H9 (cell line): ENCODE measurements around the gene IBA57. TPM values are rescaled to one million over a fixed set of nuclear protein-coding genes. Genes with fewer than 3 reads are reported as not detected.
A peak's percentile ranks its signal among the peaks of the same experiment; 100 is the strongest.

Experiments
- DNase-seq: peaks from one replicate; pipeline ENCODE4 v3.0.0-alpha.2; 2017
- H2AFZ ChIP-seq: one replicate; pipeline ENCODE4 v1.6.1; 2013; ENCODE audit warnings: mild to moderate bottlenecking, low read length, control low read depth, moderate library complexity
- H2AK5ac ChIP-seq: 2 replicates; pipeline ENCODE4 v1.6.1; 2013; ENCODE audit warnings: low read length, control low read depth, mixed read lengths; ENCODE audit not compliant: insufficient read length
- H2BK120ac ChIP-seq: one replicate; pipeline ENCODE4 v1.6.1; 2013; ENCODE audit warnings: low read depth, mild to moderate bottlenecking, low read length, control low read depth, inconsistent platforms; ENCODE audit not compliant: poor library complexity, severe bottlenecking
- H2BK12ac ChIP-seq: 2 replicates; pipeline ENCODE4 v1.6.1; 2013; ENCODE audit warnings: low read length, control low read depth, mixed read lengths, low read depth; ENCODE audit not compliant: insufficient read length
- H2BK15ac ChIP-seq: 2 replicates; pipeline ENCODE4 v1.6.1; 2013; ENCODE audit warnings: low read depth, low read length, control low read depth
- H2BK20ac ChIP-seq: one replicate; pipeline ENCODE4 v1.6.1; 2013; ENCODE audit warnings: low read depth, mild to moderate bottlenecking, low read length, control low read depth, inconsistent platforms; ENCODE audit not compliant: poor library complexity, severe bottlenecking
- H2BK5ac ChIP-seq: 2 replicates; pipeline ENCODE4 v1.6.1; 2013; ENCODE audit warnings: low read length, control low read depth, mixed read lengths; ENCODE audit not compliant: insufficient read length
- H3K14ac ChIP-seq: 2 replicates; pipeline ENCODE4 v1.6.1; 2013; ENCODE audit warnings: low read length, control low read depth; ENCODE audit not compliant: insufficient read depth
- H3K18ac ChIP-seq: 2 replicates; pipeline ENCODE4 v1.6.1; 2013; ENCODE audit warnings: low read depth, mild to moderate bottlenecking, mixed read lengths, low read length, control low read depth; ENCODE audit not compliant: insufficient read length
- H3K23ac ChIP-seq: 2 replicates; pipeline ENCODE4 v1.6.1; 2013; ENCODE audit warnings: low read length, control low read depth, mixed read lengths, low read depth; ENCODE audit not compliant: insufficient read length
- H3K23me2 ChIP-seq: 2 replicates; pipeline ENCODE4 v1.6.1; 2013; ENCODE audit warnings: low read depth, mild to moderate bottlenecking, mixed read lengths, low read length, control low read depth; ENCODE audit not compliant: insufficient read length, poor library complexity, severe bottlenecking
- H3K27ac ChIP-seq: 2 replicates; pipeline ENCODE4 v1.5.1; 2013; ENCODE audit warnings: low read length, control low read depth, mixed read lengths, low read depth; ENCODE audit not compliant: insufficient read length
- H3K27me3 ChIP-seq: 2 replicates; pipeline ENCODE4 v1.6.1; 2013; ENCODE audit warnings: low read length, control low read depth, inconsistent platforms; ENCODE audit not compliant: insufficient read depth
- H3K4ac ChIP-seq: 2 replicates; pipeline ENCODE4 v1.6.1; 2013; ENCODE audit warnings: low read depth, mild to moderate bottlenecking, control low read depth, inconsistent platforms, low read length, moderate library complexity
- H3K4me1 ChIP-seq: 2 replicates; pipeline ENCODE4 v1.6.1; 2013; ENCODE audit warnings: low read length, control low read depth, inconsistent platforms; ENCODE audit not compliant: insufficient read depth
- H3K4me2 ChIP-seq: 2 replicates; pipeline ENCODE4 v1.6.1; 2013; ENCODE audit warnings: low read length, control low read depth, mixed read lengths; ENCODE audit not compliant: insufficient read length, insufficient read depth
- H3K56ac ChIP-seq: 2 replicates; pipeline ENCODE4 v1.6.1; 2013; ENCODE audit warnings: low read depth, mild to moderate bottlenecking, mixed read lengths, low read length, control low read depth; ENCODE audit not compliant: insufficient read length
- H3K79me1 ChIP-seq: 2 replicates; pipeline ENCODE4 v1.6.1; 2013; ENCODE audit warnings: low read depth, mild to moderate bottlenecking, moderate library complexity, low read length, control low read depth, inconsistent platforms; ENCODE audit not compliant: insufficient read depth, poor library complexity, severe bottlenecking
- H3K79me2 ChIP-seq: 2 replicates; pipeline ENCODE4 v1.6.1; 2013; ENCODE audit warnings: low read length, control low read depth, inconsistent platforms; ENCODE audit not compliant: insufficient read depth
- H3K9ac ChIP-seq: 2 replicates; pipeline ENCODE4 v1.6.1; 2013; ENCODE audit warnings: low read length, control low read depth, mixed read lengths; ENCODE audit not compliant: insufficient read length; ENCODE audit errors: extremely low read depth
- H3K9me3 ChIP-seq: one replicate; pipeline ENCODE4 v1.6.1; 2013; ENCODE audit warnings: low read depth, low read length, inconsistent platforms; ENCODE audit not compliant: control insufficient read depth
- H3T11ph ChIP-seq: one replicate; pipeline ENCODE4 v1.6.1; 2013; ENCODE audit warnings: mild to moderate bottlenecking, low read length, control low read depth, inconsistent platforms
- H4K20me1 ChIP-seq: one replicate; pipeline ENCODE4 v1.6.1; 2013; ENCODE audit not compliant: control insufficient read depth, insufficient read length, insufficient read depth
- H4K5ac ChIP-seq: 2 replicates; pipeline ENCODE4 v1.6.1; 2013; ENCODE audit warnings: low read depth, mild to moderate bottlenecking, mixed read lengths, low read length, control low read depth; ENCODE audit not compliant: insufficient read length
- H4K8ac ChIP-seq: replicated peaks from 2 replicates; pipeline ENCODE4 v1.6.1; 2013; ENCODE audit warnings: low read length, control low read depth, mixed read lengths, low read depth; ENCODE audit not compliant: insufficient read length
- H4K91ac ChIP-seq: 2 replicates; pipeline ENCODE4 v1.6.1; 2013; ENCODE audit warnings: low read depth, mild to moderate bottlenecking, moderate library complexity, mixed read lengths, low read length, control low read depth; ENCODE audit not compliant: insufficient read length
- H3K27ac Mint-ChIP-seq, 3 experiments: 2 replicates in 2 of 3; 3 replicates in 1 of 3; pipeline ENCODE4 v1.8.0; 2020 to 2021; ENCODE audit warnings: mixed read lengths in 3 of 3, mild to moderate bottlenecking in 1 of 3, moderate library complexity in 1 of 3
- H3K27me3 Mint-ChIP-seq: 2 replicates; pipeline ENCODE4 v1.8.0; 2021; ENCODE audit warnings: low read depth, mild to moderate bottlenecking, moderate library complexity, mixed read lengths
- H3K36me3 Mint-ChIP-seq, 3 experiments: 2 replicates in 2 of 3; 3 replicates in 1 of 3; pipeline ENCODE4 v1.8.0; 2020 to 2021; ENCODE audit warnings: low read depth in 3 of 3, mixed read lengths in 3 of 3; ENCODE audit not compliant: insufficient read depth in 1 of 3
- H3K4me1 Mint-ChIP-seq, 2 experiments: 2 replicates each; pipeline ENCODE4 v1.8.0; 2020; ENCODE audit warnings: mixed read lengths in 2 of 2
- H3K4me3 Mint-ChIP-seq, 2 experiments: 2 replicates in 1 of 2; 3 replicates in 1 of 2; pipeline ENCODE4 v1.8.0; 2020 to 2021; ENCODE audit warnings: mild to moderate bottlenecking in 2 of 2, mixed read lengths in 2 of 2, moderate library complexity in 1 of 2
- H3K9me3 Mint-ChIP-seq, 2 experiments: 2 replicates in 1 of 2; 3 replicates in 1 of 2; pipeline ENCODE4 v1.8.0; 2020; ENCODE audit warnings: mild to moderate bottlenecking in 2 of 2, mixed read lengths in 2 of 2, moderate library complexity in 1 of 2
- WGBS: extraction: QIAGEN DNeasy Blood & Tissue Kit; methylation state at CpG from one replicate; pipeline ENCODE4 v1.1.7; 2013; ENCODE audit warnings: missing lambda C conversion rate, low lambda C conversion rate, mixed read lengths; ENCODE audit not compliant: insufficient read length; ENCODE audit errors: extremely low coverage; 5-methylcytosine and 5-hydroxymethylcytosine counted together
- total RNA-seq: library from RNA; stranded (reverse); gene quantifications from 2 replicates; pipeline ENCODE4 v1.2.1, GENCODE V29; 2021
- TF ChIP-seq, protein P1 (sequence below): fragments of 200-600 bp; sonication (generic); conservative IDR thresholded peaks from 3 replicates; pipeline ENCODE4 v1.8.0; 2021; ENCODE audit warnings: antibody characterized with exemption, mild to moderate bottlenecking

Gene IBA57
- total RNA-seq, 1 experiment from 2014 or later = 12.6 TPM

DNA sequence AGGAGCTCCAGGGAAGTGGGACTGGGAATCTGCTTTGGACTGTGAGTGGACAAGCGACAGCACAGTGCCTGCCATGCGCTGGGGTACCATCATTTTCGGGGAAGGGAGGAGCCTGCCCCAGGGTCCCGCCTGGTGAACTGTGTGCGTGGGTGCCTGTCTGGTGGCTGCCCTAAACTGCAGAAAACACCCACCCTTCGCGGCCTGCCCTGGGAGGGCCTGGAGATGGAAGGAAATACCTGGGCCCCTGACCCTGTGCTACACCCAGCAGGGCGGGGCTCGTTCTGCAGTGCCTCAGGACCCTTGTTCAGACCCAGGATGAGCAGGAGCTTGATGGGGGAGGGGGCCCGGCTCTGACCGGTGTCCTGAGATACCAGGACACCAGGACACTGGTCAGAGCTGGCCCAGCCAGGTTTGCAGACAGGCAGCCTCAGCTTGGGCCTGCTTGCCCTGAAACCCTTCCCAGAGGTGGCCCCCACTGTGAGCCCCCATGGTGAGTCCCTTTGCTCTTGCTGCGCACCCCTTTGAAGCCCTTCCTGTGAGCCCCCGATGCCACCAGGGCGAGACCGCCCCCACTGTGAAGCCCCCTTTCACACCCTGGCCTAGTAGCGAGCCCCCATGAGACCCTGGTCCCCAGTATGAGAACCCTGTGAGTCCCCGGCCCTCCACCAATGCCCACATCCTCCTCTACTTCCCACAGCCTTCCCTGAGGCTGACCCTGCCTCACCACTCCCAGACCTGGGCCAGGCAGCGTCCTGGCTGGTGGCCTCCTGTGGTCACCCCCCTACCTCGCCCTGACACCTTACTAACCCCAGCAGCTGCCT is 13.3 kb upstream of the IBA57 start:
- no peak overlapping the region for H2BK15ac ChIP-seq
- H3K4me1 ChIP-seq = no peaks in the 10 kb centered on the region
- Mint-ChIP-seq H3K9me3 (no peaks in the 10 kb centered on the region), H3K4me1 (peaks cover 3 to 9% of the 10 kb centered on the region in 2 experiments; a peak in 2 of 4 replicates), H3K27me3 (no peaks in the 10 kb centered on the region), H3K27ac (peak overlapping the region in 1 of 3 experiments; percentile 90; a peak in 1 of 7 replicates), H3K36me3 (no peaks in the 10 kb centered on the region), H3K4me3 (peak overlapping the region in 1 of 2 experiments; percentile 32; a peak in 2 of 5 replicates)
- H3K9me3 ChIP-seq = no peaks in the 10 kb centered on the region
- no CpG with 5 or more reads among the region's 19 CpGs for WGBS
- H4K5ac ChIP-seq = no peak overlapping the region
- no peak overlapping the region for H3K9ac ChIP-seq
- no peak overlapping the region for H4K91ac ChIP-seq
- DNase-seq = no peak
- no peak overlapping the region for H3K4me2 ChIP-seq
- H3K23ac ChIP-seq = no peak overlapping the region
- no peak overlapping the region for H3K18ac ChIP-seq
- H3K27me3 ChIP-seq = no peaks in the 10 kb centered on the region; the same call in 1 of the 2 replicates
- no peak overlapping the region for H3T11ph ChIP-seq
- H2AFZ ChIP-seq = no peak overlapping the region
- H3K23me2 ChIP-seq = no peaks in the 10 kb centered on the region
- H2BK5ac ChIP-seq = no peak overlapping the region
- no peak overlapping the region for H3K4ac ChIP-seq
- no peaks in the 10 kb centered on the region for H3K79me1 ChIP-seq
- TF ChIP-seq, protein P1, sequence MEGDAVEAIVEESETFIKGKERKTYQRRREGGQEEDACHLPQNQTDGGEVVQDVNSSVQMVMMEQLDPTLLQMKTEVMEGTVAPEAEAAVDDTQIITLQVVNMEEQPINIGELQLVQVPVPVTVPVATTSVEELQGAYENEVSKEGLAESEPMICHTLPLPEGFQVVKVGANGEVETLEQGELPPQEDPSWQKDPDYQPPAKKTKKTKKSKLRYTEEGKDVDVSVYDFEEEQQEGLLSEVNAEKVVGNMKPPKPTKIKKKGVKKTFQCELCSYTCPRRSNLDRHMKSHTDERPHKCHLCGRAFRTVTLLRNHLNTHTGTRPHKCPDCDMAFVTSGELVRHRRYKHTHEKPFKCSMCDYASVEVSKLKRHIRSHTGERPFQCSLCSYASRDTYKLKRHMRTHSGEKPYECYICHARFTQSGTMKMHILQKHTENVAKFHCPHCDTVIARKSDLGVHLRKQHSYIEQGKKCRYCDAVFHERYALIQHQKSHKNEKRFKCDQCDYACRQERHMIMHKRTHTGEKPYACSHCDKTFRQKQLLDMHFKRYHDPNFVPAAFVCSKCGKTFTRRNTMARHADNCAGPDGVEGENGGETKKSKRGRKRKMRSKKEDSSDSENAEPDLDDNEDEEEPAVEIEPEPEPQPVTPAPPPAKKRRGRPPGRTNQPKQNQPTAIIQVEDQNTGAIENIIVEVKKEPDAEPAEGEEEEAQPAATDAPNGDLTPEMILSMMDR = no peak
- no peak overlapping the region for H2AK5ac ChIP-seq
- H2BK120ac ChIP-seq = no peak overlapping the region
- no peak overlapping the region for H4K8ac ChIP-seq
- no peaks in the 10 kb centered on the region for H3K79me2 ChIP-seq
- no peak overlapping the region for H3K14ac ChIP-seq
- no peak overlapping the region for H3K56ac ChIP-seq
- H2BK20ac ChIP-seq = no peak overlapping the region
- peaks cover 3% of the 10 kb centered on the region for H4K20me1 ChIP-seq
- H2BK12ac ChIP-seq = no peak overlapping the region
- no peak overlapping the region for H3K27ac ChIP-seq
